HG03432 (cell line): ENCODE data around the gene SLC16A9.

Experiments used
- ATAC-seq: cut with Tn5 transposase; IDR thresholded peaks from one replicate; pipeline ENCODE4 v1.9.1; 2021; ENCODE audit warnings: mild to moderate bottlenecking, moderate library complexity; ENCODE audit not compliant: unreplicated experiment

Gene SLC16A9

DNA sequence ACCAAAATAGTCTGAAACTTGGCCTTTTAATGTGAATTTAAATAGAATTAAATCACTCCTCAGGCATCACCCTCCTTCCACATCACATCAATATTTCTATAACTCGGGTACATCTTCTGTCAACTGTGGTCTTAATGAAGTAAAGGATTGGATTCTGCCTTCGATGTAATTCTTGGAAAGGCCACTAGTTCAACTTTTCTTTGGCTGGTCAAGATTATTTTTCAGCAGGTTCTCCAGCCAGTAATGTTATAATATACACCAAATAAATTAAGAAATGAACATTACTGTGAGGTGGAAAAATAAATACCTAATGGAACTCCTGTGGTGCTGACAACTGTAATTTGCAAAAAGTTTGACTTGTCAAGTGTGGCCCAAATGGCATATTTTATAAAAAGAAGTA, 9.7 kb upstream of the SLC16A9 start:
- no peak for ATAC-seq

DNA sequence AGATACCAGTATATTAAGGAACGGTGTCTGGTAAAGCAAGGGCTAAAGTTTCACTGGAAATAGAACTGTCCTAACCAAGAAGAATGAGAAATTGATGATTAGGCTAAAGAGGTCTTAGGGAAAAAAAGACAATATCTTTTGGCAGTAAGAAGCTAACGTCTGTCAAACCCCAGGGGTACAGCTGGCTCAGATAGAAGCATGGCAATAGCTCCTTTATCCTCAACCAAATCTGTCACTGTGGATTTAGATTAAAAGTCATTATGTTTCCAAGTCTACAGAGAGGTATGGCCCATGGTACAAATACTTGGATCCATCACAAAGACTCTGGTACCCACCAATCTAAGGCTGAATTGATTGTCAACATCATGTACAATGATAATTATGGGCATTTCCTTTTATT, 8.6 kb upstream of the SLC16A9 start:
- no peak for ATAC-seq

DNA sequence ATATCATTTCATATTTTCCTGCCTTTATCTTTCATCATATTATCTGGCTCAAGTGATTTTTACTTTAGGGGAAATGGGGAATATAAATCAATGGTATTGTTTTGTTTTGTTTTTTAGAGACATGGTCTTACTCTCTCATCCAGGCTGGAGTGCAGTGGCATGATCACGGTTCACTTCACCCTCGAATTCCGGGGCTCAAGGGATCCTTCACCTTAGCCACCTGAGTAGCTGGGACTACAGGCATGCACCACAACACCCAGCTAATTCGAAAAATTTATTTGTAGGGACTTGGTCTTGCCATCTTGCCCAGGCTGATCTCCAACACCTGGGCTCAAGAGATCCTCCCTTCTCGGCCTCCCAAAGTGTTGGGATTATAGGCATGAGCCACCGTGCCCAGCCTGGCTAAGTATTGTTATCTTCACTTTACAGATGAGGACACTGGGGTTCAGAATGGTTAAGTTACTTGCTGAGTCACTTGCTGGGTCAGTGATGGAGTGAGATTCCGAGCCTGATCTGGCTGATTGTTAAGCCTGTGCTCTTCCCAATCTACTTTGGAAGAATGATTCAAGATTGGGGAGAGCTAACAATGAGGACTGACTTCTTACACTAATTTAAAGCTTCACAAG, 3.7 kb upstream of the SLC16A9 start:
- ATAC-seq = no peak

DNA sequence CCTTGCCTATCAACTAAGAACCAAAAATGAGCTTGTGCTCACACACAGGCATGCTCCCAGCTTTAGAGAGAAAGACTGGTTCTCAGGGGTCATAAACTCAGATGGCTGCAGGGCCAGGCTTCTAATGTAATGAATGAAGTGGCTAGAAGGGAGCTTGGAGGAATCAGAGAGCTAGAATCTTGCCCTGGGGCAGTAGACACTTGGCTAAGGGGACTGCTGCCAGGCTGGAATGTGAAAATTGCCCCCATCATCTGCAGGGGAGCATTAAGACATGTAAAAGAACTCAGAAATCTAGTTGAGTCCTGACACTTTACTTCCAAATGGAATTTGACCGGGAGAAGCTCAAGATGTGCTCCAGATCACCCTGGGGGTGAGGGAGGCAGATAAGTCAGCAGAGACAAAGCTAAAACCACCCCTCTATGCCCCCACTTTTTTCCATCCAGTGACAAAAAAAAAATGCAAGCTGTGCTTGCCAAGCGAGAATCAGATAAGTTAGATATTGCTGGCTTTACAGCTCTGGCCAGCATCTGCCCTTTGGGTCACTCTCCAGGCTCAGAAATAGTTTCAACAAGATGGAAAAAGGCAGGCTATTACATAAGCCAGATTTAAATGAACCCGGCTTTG, 2.3 kb upstream of the SLC16A9 start:
- no peak for ATAC-seq

DNA sequence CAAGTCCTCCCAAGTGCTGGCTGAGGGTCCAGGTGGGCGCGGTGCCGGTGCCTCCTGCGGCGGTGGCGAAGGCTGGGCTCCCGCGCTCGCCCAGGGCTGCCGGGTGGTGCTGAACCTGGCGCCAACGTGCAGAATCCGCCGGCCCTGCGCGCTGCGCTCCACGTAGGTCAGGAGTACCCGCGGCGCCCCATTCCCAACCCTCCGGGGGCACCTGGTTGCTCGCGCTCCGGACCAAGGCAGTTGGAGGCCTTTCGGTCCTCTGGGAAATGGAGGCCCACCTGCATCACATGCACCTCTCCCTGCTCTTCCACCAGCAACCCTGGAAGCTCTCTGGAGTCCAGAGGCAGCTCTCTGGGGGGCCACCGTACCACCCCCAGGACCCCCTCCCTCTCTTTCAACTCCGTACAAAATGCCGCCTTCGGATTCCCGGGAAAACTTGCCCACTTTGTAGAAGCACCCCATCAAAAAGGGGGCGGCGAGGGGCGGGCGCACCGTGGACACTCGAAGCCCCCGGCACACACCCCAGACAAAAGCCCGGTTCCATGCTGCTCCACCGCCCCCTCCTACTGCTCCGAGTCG, 745 bp downstream of the SLC16A9 start:
- peak; percentile 44 for ATAC-seq

DNA sequence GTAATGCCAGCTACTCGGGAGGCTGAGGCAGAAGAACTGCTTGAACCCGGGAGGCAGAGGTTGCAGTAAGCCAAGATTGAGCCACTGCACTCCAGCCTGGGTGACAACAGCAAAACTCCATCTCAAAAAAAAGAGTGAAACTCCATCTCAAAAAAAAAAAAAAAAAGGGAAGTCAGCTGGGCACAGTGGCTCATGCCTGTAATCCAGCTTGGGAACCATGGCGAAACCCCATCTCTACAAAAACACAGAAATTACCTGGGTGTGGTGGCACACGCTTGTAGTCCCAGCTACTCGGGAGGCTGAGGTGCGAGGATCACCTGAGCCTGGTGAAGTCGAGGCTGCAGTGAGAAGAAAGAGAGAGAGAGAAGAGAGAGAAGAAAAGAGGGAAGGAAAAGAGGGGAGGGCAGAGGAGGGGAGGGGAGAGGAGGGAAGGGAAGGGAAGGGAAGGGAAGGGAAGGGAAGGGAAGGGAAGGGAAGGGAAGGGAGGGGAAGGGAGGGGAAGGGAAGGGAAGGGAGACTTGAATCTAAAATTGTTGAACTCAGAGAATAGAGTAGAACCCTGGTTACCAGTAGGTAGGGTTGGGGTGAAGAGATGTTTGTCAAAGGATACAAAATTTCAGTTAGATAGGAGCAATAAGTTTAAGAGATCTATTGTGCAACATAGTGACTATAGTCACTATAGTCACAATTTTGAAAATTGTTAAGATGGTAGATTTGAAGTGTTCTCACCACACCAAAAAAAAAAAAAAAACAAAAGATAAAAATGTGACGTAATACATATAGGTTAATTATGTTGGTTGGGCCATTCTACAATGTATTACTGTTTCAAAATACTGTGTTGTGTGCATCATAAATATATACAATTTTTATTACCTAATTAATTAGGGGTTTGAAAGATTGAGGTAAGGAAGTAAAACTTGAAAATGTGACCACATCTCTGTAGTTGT, 2.5 kb downstream of the SLC16A9 start:
- no peak for ATAC-seq

DNA sequence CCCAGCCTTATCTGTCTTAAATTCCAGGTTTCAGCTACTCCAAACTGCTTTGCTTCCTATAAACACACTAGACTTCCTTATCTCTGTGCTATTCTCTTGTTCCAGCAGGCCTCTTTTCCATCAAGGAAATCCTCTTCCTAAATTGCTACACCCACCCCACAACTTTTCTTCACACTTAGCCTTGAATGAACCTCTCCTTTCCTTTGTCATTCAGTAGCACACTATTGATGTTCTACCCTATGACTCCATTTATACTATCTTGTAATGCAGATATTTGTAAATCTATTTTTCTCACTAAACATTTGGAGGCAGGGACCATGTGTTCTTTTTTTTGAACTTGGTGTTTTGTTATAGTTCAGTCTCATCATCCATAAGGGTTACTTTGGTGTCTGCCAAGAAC, 3.7 kb downstream of the SLC16A9 start:
- ATAC-seq = no peak

DNA sequence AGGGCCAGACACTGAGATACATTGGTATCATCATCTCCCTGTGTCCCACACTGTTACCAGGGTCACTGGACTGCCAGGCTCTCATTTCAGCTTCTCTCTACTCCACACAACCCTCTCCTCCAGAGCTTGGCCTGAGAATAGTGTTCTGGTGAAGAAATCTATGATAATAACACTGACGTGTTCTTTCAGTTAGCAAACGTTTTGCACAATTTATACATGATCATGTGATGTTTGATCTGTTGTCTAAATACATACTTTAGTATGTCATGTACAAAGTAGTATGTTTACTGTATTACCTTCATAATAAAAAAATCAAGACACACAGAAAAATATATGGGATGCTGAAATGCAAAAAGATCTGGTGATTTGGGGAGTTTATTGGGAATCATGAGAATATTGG, 5.0 kb downstream of the SLC16A9 start:
- no peak for ATAC-seq

DNA sequence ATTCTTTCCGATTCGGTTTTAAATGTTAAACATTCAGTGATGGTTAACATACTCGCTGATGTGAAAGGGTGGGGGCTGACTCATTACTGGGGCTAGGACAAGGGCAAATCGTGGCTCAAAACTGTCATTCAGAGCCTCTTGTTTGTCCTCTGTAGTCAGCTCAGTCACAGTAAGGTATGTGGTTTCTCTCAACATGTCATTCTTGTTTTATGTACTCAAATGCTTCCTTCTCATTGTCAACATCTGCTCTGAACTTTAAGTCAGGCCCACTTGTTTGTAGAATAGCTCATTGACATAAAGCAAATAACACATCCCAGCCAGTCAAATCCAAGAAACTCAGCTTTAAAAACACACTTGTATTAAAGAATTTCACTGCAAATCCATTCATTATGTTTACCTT, 7.3 kb downstream of the SLC16A9 start:
- ATAC-seq = peak; percentile 43

DNA sequence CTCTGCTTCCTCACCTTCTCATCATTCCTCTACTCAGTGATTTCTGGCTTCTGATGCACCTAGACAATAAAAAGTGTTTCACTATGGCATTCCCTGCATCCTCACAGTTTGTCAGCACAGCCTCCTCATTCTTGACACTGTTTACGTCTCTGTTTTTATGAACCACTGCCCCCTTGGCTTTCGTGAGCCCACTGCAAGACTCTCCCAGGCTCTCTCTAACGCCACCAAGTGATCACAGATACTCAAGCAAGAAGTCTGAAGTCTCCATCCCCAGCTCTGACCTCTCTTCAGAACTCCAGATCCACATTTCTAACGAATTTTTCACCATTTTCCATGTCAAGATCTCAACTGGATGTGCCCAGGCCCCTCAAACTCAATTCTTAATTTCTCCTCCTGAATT, 8.9 kb downstream of the SLC16A9 start:
- ATAC-seq = peak; percentile 44

DNA sequence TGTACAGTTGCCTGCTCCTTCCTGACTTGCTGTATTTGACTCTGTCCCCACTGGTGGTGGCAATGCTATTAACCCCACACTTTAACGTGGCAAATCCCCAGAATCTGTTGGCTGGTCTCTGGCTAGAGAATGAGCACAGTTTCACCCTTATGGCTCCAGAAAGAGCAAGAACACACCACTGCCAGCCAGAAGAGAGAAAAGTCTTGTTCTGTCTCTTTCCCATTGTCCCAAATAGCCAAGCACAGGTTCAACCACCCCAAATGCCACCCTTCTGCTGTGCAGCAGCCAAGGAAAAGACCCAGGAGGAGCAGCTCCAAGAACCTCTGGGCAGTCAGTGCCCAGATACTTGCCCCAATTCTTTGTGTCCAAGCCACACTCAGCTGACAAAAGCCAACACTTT, 11.3 kb downstream of the SLC16A9 start:
- ATAC-seq = no peak

DNA sequence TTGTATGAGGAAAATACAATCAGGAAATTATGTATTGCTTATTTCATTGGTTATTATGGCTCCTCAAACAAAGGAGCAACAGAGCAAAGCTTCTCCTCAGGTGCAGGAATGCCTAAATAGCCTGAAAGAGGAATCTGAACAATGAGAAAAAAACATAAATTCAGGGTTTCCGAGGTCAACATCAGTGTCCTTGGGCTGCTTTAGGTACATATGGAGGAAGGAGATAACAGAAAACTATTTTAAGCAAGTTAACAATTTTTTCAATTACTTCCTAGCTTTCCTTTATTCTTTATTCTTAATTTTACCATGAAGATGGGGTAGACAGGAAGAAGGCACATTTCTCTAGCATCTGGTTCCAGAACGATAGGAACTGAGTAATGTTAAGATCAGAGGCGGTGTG, 14.0 kb downstream of the SLC16A9 start:
- ATAC-seq = no peak

DNA sequence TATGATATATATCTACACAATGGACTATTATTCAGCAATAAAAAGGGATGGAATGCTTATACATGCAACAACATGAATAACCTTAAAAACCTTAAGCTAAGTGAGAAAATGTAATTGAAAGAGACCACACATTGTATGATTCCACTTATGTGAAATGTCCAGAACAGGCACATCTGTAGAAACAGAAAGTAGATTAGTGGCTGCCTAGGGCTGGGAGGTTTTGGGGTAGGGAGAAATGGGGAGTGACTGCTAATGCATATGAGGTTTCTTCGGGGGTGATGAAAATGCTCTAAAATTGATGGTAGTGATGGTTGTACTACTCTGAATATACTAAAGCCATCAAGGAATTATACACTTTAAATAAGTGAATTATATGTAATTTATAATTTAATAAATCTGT, 14.7 kb downstream of the SLC16A9 start:
- ATAC-seq = no peak

DNA sequence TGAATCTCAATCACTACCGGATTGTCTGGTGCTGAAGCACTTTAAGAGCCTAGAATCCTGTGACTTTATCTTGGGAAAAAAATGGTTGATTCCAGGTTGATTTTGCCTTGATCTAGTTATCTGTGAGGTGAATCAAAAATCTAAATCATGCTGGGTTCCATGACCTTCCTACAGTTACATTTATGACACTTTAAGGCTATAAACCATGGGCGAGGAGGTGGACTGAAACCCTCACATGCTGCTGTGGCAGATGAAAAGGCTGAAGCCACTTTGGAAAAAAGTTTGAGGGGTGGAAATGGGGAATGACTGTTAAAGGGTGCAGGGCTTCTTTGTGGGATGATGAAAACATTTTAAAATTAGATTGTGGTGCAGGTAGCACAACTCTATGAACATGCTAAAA, 17.5 kb downstream of the SLC16A9 start:
- ATAC-seq = no peak

DNA sequence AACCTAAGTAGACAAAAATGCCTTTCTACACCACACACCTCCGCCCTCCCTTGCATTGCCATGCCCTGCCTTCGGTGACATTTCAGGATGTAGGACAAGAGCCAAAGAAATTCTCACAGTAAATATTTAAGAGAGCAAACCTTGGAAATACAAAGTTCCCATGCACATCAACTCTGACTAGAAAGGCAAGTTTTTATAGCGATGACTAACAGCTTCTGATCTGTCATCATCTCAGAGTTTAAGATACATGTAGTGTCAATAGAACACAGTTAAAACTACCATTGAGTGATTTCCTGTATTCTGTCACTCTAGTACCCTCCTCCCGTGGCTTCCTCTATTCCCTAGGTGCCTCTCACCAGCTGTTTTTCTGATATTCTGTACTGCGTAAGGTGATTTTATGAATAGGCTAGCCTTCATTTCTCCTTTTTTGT, 20.7 kb downstream of the SLC16A9 start:
- peak; percentile 86 for ATAC-seq

DNA sequence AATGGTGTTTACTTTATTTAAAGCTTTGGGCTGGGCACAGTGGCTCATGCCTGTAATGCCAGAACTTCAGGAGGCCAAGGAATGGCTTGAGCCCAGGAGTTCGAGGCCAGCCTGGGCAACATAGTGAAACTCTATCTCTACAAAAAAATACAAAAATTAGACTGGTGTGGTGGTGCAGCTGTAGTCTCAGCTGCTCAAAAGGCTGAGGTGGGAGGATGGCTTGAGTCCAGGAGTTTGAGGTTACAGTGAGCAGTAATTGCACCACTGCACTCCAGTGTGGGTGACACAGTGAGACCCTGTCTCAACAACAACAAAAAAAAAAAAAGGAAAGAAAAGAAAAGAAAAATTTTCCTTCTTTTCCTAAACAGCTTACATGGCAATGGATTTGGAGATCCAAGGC, 22.0 kb downstream of the SLC16A9 start:
- no peak for ATAC-seq

DNA sequence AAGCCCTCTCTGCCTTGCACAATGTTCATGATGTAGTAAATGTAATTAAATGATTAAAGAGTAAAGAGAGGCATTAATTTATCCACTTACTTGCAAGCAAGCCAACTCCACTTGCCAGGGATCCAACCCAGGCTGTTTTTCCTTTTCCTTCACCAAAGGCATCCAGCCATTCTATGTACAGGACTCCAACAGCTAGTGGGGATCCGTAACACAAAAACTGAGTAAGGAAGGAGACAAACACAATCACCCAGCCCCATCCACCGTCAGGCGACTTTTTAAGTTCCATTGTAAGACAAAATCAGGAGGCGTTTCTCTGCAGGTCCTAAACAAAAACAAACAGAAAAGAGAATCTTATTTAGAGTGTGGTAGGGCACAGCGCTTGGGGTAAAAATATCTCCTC, 25.6 kb downstream of the SLC16A9 start:
- no peak for ATAC-seq

DNA sequence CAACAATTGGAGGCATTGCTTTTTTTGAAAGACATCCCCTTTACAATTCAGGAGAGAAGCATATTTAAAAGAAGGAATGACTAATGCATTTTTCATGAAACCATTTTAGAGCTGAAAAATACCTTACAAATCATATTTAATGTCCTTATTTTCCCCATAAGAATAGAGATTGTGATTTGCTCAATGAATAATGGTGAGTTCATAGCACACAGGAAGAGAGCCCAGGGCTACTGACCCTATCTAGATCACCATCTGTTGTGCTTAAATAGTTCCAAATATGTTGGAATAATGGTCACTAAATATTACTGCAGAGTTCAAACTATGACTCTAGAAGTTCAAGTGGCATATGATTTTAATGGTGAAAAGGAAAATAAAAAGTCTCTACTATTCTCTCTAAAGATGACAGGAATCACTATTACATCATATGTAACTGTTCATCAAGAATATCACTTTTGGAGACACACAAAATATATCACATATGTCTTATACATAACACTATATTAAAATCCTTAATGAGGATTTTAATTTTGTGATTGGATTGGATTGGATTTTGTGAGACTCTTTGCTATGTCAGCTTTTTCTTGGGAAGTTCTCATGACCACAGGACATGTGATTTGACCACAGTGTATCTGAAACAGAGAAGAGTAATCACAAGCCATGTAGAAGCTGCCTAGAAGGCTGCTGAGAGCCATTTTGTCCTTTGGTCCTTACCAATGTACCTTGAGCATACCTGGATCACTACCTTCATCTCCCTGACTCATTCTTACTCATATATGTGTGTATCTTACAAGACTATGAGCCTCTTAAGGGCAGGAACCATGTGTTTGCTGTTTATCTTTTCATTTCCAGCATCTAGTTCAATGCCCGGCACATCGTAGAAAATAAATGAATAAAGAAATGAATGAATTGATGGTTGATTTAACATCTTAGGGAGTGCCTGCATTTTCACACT, 26.4 kb downstream of the SLC16A9 start:
- ATAC-seq = no peak

DNA sequence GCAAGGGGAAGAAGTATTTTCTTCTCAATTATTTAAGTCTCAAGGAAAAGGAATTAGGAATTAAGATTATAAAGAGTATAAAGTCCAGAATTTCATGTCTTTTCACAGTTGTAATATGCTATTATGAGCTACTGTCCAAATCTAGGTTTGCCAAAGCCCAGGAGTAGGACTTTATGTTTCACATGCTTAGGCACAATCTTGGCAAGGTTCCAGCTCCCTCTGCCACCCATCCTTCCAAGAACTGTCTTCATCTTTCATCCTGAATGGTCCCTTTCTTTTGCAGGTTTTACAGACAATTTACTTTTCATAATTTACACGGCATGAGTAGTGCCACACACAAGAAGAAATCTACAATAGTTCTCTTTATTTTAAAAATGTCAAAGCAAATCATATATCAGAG, 29.5 kb downstream of the SLC16A9 start:
- ATAC-seq = no peak

DNA sequence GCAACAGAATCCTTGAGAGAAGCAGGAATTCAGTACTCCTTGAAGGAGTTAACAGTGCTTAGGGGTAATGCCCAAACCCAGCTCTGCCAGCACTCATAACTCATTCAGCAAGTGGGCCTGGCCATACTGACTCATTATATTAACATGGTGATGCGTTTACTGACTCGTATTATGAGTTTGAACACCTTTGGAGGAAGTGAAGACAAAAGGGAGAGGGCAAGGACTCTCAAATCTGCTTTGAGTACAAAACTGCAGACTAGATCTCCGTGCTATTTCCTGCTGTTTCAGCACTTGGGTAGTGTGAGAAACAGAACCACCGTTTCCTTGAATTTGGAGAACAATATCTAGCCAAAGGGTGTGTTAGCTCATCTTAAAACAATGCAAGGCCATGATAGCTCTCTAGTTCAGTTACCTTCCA, 30.8 kb downstream of the SLC16A9 start:
- ATAC-seq = peak; percentile 66
